NCI-H774 (cell line): Measurements from ENCODE around the gene OSM.

ENCODE experiments used
- DNase-seq: peaks from one replicate; lab custom pipeline; 2025; lab: John Stamatoyannopoulos, UW

The OSM gene

GRCh38 chr22:30285176-30285845 lies 18.7 kb upstream of the OSM start:
- no peak for DNase-seq

- DNase-seq, result no peak
These were observed 18.0 kb upstream of the OSM start for GRCh38 chr22:30284666-30285065.

DNA sequence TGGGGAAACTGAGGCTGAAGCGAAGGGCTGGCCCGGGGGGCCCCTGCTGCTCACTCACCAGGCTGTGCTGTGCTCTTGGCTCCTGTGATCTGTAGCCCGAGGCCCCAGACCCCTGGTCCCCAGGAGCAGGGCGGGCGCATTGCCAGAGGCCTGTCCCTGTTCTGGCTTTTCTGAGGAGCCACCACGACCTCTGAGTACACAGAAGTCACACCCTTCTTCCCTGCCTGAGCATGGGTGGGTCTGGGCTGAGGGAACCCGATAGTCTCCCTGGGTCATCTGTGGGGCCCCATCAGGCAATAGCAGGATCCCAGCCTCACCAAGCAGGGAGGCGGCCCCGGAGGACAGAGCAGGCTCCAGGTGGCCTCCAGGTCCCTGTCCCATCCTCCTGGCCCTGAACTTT lies 17.5 kb upstream of the OSM start:
- DNase-seq, result no peak

- no peak for DNase-seq
These were observed 16.7 kb upstream of the OSM start for GRCh38 chr22:30283342-30283741.

- DNase-seq, result no peak
These were observed 16.0 kb upstream of the OSM start for GRCh38 chr22:30282616-30283046.

- DNase-seq, result no peak
These were observed 13.9 kb upstream of the OSM start for GRCh38 chr22:30280505-30280904.

DNA sequence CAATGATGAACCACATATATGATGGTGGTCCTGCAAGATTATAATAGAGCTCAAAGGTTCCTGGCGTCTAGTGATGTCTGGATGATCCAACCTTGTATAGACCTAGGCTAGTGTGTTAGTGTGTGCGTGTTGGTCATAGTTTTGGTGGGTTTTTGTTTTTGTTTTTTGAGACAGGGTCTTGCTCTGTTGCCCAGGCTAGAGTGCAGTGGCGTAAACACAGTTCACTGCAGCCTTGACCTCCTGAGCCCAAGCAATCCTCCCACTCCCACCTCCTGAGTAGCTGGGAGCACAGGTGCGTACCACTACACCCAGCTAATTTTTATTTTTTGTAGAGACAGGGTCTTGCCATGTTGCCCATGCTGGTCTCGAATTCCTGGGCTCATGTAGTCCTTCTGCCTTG lies 13.3 kb upstream of the OSM start:
- DNase-seq, result no peak

- no peak for DNase-seq
These were observed 12.6 kb upstream of the OSM start for GRCh38 chr22:30279046-30279788.

DNA sequence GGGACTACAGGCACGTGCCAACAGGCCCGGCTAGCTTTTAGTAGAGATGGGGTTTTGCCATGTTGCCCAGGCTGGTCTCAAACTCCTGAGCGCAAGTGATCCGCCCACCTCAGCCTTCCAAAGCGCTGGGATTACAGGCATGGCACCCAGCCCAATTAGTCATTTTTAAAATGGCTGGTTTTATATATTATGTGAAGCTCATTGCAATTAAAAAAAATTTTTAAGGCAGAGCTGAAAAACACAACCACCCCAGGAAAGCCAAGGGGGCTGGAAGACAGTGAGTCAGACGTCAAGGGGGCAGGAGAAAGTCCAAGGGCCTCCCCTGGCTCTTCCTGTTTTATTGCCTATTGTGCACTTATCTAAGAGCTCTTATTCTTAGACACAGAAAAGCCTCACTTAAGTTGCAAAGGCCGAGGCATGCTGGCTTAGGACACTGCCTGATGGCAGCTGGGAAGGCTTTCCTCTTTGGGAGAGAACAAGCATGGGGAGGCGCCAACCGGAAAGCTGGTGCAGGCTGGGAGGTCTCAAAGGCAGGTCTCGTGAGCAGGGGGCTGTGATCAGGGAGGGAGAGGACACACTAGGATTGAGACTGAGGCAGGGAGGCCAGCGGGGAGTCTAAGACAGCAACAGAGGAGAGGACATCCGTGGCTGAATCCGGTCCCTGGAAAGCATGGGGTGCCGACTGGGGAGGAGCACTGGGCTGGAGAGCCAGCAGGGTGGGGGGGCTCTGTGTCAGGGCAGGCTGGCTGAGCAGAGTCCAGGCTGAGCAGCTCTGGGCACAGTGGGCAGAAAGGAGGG lies 11.1 kb upstream of the OSM start:
- no peak for DNase-seq

DNA sequence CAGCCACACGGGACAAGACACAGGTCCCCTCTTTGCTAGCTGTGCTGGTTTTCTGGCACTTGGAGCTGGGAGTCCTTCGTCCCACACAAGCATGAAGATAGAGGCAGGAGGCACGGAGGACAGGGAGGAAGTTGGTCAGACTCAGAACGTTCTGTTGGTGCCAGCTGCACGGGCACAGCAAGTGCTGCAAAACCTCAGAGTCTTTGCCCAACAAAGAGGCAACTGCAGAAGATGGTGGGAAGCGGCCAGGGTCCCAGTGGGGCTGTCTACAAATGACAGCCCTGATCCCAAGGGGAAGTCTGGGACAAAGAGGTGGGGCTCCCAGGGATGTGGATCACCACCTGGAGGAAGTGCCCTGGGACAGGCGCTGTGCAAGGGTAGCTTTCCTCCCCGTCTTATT lies 9.4 kb upstream of the OSM start:
- no peak for DNase-seq

DNA sequence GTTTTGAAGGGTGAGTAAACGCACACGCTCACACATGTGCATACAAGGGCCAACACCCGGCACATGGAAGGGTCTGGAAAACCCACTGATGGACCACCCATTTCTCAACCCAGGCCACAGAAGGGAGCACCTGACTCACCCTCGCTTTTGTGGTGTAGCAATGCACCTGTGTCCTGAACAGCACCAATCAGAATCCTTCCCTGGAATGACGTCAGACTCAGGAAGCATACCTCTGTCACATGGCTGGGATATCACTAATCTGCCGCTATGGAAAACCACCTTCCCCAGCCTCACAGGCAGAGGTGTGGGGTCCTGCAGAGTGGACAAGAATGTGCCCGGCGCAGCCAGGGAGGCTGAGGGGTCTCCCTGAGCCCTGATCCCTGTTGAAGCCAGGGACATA lies 9.0 kb upstream of the OSM start:
- DNase-seq, result no peak

- DNase-seq, result no peak
These were observed 7.8 kb upstream of the OSM start for GRCh38 chr22:30274437-30274812.

DNA sequence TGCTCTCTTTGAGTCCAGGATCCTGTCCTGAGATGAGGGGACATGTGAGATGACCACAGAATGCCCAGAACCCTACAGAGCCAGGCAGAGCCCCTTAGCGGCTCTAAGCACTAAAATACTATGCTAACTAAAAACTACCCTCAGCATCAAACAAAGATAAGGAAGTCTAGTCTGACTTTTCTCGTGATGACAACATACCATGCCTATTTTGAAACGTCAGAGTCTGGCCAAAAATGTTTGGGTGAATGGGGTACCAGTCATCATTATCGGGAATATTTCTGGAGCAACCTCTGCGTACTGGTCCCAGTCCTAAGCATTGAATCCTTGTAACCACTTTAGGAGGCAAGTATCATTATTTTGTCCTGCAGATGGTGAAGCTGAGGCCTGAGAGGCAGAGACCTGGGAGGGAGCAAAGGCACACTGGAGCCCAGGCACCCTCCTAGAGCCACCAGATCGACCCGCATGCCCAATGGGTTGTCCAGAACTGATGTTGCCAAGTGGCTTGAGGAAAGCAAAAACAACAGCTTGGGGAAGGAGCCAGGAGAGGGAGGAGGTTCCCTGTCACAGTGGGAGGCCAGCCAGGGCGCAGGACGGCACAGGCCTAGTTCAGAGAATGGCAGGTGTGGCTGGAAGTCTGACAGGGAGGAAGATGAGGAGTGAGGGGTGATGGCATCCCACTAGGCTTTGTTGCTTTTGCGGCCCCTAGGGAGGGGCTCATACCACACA lies 7.2 kb upstream of the OSM start:
- no peak for DNase-seq

DNA sequence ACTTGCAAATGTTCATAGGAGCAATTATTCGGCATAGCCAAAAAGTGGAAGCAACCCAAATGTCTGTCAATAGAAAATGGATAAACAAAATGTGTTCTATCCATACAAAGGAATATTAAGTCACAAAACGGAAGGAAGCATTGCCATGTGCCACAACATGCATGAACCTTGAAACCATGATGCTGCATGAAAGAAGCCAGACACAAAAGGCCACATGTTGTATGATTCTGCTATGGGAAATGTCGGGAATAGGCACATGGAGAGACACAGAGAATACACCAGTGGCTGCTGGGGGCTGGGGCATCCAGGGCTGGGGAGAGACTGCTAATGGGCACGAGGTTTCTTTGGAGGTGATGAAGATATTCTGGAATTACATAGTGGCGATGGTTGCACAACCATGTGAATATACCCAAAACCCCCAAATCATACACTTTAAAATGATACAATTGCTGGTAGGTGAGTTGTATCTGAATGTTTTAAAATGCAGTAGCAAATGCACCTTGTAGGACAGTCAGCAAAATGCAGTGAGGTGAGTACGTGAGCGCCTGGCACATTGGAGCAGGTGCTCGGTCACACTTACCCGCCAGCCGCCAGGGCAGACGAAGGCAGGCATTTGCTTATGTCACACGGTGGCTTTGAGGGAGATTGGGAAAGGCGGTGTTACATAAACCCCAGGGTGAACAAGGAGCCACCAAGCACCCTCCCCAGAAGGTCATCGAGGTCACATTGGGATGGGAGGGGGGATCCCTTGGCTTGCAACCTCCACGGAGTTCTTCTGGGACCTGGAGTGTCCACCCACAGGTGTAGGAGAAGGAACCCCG lies 6.3 kb upstream of the OSM start:
- DNase-seq, result no peak

GRCh38 chr22:30270832-30271231 lies 4.2 kb upstream of the OSM start:
- DNase-seq, result no peak

DNA sequence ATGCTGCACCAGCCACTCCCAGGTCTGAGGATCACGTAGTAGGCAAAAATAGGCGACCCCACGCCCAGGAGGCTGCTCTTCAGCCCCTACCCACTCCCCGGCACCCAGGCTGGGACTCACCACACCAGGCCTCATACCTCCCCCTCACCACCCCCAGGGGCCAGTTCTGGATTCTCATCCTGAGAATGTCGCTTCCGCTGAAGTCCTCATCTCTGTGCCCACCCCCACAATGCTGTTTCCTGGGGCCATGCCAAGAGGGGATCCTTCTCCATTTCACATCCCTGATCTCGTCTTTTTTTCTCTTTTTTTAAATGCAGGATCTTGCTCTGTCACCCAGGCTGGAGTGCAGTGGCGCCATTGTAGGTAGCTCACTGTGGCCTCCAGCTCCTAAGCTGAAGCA lies 1.7 kb upstream of the OSM start:
- no peak for DNase-seq

- no peak for DNase-seq
These were observed 991 bp upstream of the OSM start for GRCh38 chr22:30267382-30268302.

DNA sequence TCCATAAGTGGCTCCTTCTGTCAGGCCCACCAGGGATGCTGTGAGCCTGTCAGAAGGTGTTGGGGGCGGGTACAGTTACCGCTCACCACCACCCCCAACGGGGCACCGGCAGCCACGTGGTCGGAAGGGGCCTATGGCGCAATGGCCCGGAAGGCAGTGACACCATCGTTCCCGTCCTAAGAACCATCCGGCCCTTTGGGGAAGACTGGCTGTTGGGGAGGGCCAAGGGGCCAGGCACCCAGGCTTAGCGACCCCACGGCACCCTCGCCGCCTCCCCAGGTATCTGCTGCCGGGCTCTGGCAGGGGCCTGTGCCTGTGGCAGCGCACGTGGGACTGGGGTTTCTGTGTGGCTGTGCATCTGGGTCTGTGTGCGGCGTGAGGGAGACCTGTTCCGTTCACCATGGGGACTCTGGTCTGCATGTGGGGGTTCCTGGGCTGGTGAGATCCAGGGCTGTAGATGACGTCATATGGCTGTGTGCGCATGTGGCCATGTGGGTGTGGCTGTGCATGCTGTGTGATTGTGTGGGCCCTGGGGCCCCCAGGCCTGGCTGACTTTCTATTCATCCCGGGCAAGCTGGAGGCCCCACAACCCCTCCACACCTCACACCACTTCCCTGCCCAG lies 717 bp downstream of the OSM start:
- no peak for DNase-seq

DNA sequence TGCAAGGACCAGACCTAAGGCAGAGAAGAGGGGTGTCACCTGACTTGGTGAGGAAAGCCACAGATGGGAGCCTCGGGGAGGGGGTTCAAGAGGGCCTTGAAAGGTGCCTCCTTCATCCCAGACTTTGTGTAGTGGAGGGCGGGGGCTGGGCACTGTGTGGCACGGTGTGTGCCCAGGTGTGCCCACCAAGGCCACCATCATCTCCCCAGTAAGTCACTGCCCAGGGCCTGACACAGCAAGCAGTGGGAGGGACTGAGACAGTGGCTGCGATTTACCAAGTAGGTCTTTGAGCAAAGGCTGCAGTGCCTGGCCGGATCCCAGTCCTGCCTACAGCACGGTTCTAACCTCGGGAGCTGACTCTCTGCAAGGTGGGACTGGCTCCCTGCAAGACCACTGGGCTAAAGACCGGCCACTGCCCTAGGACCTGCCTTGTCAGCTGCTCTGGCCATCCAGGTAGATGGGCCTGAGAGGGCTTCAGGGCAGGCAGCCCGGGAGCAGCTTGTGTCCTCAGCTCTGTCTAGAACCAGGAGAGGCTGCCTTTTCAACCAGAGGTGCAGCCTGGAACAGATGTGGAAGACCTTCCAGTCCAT lies 1.4 kb downstream of the OSM start:
- DNase-seq, result no peak

GRCh38 chr22:30263883-30264282 lies 2.8 kb downstream of the OSM start:
- DNase-seq, result no peak
